Fibroblast of mammary gland (primary cell): Measurements from ENCODE around the gene PCSK5.

ENCODE experiments used
- DNase-seq: peaks from one replicate; pipeline ENCODE4 v3.0.0-alpha.2; 2010; ENCODE audit warnings: low read depth
- H3K4me3 ChIP-seq: 2 replicates; pipeline ENCODE4 v1.5.1; 2011; ENCODE audit warnings: low read depth, mild to moderate bottlenecking, low read length, moderate library complexity; ENCODE audit not compliant: control insufficient read depth
- TF ChIP-seq, protein P1 (sequence below): conservative IDR thresholded peaks from 2 replicates; pipeline ENCODE4 v1.5.1; 2011; ENCODE audit warnings: low read depth, low read length, inconsistent platforms; ENCODE audit not compliant: control insufficient read depth, insufficient read depth

Gene PCSK5

DNA sequence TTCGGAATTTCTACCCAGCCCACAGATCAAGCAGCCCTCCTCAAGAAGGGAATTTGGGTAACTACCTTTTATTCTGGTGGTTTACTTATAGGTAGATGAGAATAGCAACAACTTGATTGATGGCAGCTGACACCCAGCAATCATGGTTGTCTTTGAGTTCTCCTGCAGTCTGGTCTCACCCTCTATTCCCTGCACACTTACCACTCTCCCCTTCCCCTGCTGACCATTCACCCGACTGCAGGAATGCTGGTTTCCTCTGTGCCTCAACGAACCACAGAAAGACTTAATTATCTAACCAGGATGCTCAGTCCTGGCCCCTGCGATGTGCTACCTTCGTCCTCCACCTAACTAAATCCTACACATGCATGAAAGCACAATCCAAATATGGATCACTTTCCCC lies 260.8 kb downstream of the PCSK5 start:
- H3K4me3 ChIP-seq, result no peak overlapping the region
- TF ChIP-seq, protein P1, sequence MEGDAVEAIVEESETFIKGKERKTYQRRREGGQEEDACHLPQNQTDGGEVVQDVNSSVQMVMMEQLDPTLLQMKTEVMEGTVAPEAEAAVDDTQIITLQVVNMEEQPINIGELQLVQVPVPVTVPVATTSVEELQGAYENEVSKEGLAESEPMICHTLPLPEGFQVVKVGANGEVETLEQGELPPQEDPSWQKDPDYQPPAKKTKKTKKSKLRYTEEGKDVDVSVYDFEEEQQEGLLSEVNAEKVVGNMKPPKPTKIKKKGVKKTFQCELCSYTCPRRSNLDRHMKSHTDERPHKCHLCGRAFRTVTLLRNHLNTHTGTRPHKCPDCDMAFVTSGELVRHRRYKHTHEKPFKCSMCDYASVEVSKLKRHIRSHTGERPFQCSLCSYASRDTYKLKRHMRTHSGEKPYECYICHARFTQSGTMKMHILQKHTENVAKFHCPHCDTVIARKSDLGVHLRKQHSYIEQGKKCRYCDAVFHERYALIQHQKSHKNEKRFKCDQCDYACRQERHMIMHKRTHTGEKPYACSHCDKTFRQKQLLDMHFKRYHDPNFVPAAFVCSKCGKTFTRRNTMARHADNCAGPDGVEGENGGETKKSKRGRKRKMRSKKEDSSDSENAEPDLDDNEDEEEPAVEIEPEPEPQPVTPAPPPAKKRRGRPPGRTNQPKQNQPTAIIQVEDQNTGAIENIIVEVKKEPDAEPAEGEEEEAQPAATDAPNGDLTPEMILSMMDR, result no peak
- DNase-seq, result no peak

DNA sequence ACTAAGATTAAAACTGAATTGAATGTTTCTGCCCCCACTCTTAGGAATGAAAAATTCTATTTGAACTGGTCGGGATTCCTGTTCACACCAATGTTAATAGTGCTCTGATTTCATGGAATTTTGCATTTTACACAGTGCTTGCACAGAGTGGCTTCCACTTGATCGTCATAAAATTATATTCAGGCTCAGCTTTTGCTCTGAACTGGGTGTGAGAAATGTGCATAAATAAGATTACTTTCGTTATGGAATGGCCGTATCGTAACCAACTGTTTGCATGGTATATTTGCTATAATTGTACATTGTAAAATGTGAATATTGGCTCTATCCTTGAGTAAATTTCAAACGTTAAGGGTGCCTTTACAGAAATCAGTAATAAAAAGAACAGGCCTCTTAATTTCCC lies 262.9 kb downstream of the PCSK5 start:
- DNase-seq, result no peak
- TF ChIP-seq, protein P1, result no peak
- H3K4me3 ChIP-seq, result no peak overlapping the region

DNA sequence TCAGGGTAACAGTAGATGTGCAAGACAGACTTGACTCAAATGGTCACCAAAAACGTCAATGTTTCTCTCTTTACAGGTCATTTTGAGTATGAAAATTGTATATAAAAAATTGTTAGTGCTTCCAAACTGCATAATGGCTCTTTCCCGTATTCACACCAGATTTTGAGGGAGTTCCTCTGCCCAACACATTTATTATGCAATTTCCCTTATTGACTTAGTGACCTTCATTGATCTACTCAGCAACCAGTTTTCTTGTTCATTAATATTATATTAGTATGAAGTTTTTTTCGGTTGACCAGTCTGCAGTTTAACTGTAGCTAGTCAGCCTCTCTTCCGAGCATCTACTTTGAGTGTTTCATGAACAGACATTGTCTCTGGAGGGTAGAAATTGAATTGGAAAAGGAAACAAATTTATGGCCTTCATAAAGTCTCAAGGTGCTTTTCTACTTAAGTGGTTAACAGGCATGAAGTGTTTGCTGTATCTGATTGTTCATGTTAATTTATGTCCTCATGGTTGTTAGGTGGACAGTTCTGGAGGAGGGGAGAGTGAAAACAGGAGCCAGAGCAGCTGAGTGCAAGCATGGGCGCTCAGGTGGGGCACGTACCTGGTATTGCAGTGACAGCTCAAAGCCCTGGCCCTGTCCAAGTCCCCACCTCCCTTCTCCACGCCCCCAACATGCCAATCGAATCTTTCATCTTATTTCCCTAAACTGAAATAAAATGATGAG lies 263.6 kb downstream of the PCSK5 start:
- no peak overlapping the region for H3K4me3 ChIP-seq
- no peak for DNase-seq
- TF ChIP-seq, protein P1, result no peak

DNA sequence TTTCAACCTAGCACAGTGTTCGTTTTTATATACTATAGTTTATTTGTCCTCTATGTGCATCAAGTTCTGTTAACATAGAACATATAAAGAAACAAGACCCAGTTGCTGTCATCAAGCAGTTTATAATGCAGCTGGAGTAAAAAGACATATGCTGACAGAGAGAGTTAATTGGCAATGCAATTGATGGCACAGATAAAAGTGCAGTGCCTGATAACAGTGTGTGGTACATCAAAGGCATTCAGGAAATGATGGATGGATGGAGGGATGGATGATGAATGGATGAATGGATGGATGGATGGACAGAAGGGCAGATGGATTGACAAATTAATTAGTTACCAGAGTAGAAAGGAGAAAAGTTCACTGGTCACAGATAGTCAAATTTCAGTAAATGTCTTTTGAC lies 264.9 kb downstream of the PCSK5 start:
- TF ChIP-seq, protein P1, result no peak
- DNase-seq, result no peak
- H3K4me3 ChIP-seq, result no peak overlapping the region

DNA sequence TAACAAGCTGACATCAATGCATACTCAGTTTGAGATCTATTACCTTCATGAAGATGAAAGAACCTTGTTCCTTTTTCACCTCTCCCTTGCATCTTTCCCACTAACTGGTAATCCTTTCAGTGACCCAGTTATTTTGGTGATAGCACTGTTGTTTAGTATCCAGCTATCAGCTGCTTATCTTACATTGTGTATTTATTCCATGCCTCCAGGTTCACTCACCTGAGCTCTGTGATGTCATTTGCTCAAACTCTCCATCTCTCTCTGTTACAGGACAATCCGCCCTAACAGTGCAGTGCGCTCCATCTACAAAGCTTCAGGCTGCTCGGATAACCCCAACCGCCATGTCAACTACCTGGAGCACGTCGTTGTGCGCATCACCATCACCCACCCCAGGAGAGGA lies 268.2 kb downstream of the PCSK5 start:
- TF ChIP-seq, protein P1, result no peak
- H3K4me3 ChIP-seq, result no peak overlapping the region
- DNase-seq, result no peak

DNA sequence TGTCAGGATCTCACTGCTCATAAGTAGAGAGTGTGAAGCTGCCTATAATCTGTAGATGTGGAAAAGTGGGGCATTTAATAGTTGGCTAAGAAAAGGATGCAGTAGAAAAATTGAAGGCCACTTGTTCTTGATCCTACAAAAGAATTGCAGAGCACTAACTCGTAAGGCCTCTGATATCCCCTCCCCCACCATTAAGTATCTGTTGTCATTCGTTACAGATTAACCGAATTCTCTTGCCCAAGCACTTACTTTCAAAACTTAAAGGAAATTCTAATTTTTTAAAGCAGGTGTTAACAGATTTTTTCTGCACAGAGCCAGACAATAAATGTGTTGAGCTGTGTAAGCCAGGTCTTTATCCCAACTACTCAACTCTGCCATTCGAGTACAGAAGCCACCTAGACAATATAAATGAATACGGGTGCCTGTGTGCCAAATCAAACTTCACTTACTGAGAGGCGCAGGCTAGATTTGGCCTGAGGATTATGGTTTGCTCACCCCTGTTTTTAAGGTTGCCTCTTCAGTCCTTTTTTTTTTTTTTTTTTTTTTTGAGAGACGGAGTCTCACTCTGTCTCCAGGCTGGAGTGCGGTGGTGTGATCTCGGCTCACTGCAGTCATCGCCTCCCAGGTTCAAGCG lies 268.9 kb downstream of the PCSK5 start:
- TF ChIP-seq, protein P1, result no peak
- H3K4me3 ChIP-seq, result no peak overlapping the region
- no peak for DNase-seq
